Measurements from ENCODE around the gene HNRNPF. TPM values are rescaled to one million over a fixed set of nuclear protein-coding genes. Genes with fewer than 3 reads are reported as not detected.

HNRNPF gene
- total and polyA plus RNA-seq, 4 donors: 79.1 to 237 (median 176) TPM

- no peak overlapping the region for H3K27ac ChIP-seq (ENCODE audit: low read depth in 1 of 2, low read length in 1 of 2)
- peaks cover 0 to 6% (median 0%) of the 10 kb centered on the region in 4 donors for H3K36me3 ChIP-seq (ENCODE audit: control insufficient read depth in 4 of 4, insufficient read depth in 4 of 4, low read length in 4 of 4)
- ATAC-seq (ENCODE audit: insufficient read depth, low FRiP score): no peak
Measured at GRCh38 chr10:43404704-43405084, 4.3 kb downstream of the HNRNPF start.

GRCh38 chr10:43403911-43404703 is 4.9 kb downstream of the HNRNPF start:
- no peak for ATAC-seq (ENCODE audit: insufficient read depth, low FRiP score)
- H3K4me1 ChIP-seq (ENCODE audit: control insufficient read depth in 5 of 5, insufficient read depth in 5 of 5, low read length in 5 of 5): peaks cover 4 to 24% (median 18%) of the 10 kb centered on the region in 5 donors
- no peak for DNase-seq
- H3K27ac ChIP-seq (ENCODE audit: low read depth in 1 of 2, low read length in 1 of 2): peak overlapping the region in 1 of 2 donors; percentile 33
- H3K9ac ChIP-seq (ENCODE audit: insufficient read depth in 1 of 2, low read length in 2 of 2): no peak overlapping the region
- H3K4me3 ChIP-seq: no peak overlapping the region
- H3K9me3 ChIP-seq (ENCODE audit: control insufficient read depth in 4 of 4, insufficient read depth in 3 of 4, low read length in 3 of 4): no peaks in the 10 kb centered on the region
- peaks cover 0 to 6% (median 2%) of the 10 kb centered on the region in 4 donors for H3K36me3 ChIP-seq (ENCODE audit: control insufficient read depth in 4 of 4, insufficient read depth in 4 of 4, low read length in 4 of 4)
- 66 to 77% methylated on average over 14 of the region's 14 CpGs for WGBS, 2 donors
- no peak for TF ChIP-seq CTCF (IDR thresholded peaks at IDR 0.05; ENCODE audit: control extremely low read depth, extremely low read depth)
- no peaks in the 10 kb centered on the region for H3K27me3 ChIP-seq (ENCODE audit: control insufficient read depth in 3 of 3, insufficient read depth in 3 of 3, low read length in 2 of 3)

More at GRCh38 chr10:43404704-43405084, 4.3 kb downstream of the HNRNPF start:
- H3K9me3 ChIP-seq (ENCODE audit: control insufficient read depth in 4 of 4, insufficient read depth in 3 of 4, low read length in 3 of 4): no peaks in the 10 kb centered on the region
- no peak overlapping the region for H3K4me3 ChIP-seq
- H3K9ac ChIP-seq (ENCODE audit: insufficient read depth in 1 of 2, low read length in 2 of 2): no peak overlapping the region
- WGBS, 2 donors: 23 to 45% methylated on average over 6 of the region's 6 CpGs
- peaks cover 4 to 24% (median 16%) of the 10 kb centered on the region in 5 donors for H3K4me1 ChIP-seq (ENCODE audit: control insufficient read depth in 5 of 5, insufficient read depth in 5 of 5, low read length in 5 of 5)
- no peaks in the 10 kb centered on the region for H3K27me3 ChIP-seq (ENCODE audit: control insufficient read depth in 3 of 3, insufficient read depth in 3 of 3, low read length in 2 of 3)
- DNase-seq: no peak
- no peak for TF ChIP-seq CTCF (IDR thresholded peaks at IDR 0.05; ENCODE audit: control extremely low read depth, extremely low read depth)

GRCh38 chr10:43402880-43403452 is 6.0 kb downstream of the HNRNPF start:
- no peak for DNase-seq
- no peak for ATAC-seq (ENCODE audit: insufficient read depth, low FRiP score)
- H3K27ac ChIP-seq (ENCODE audit: low read depth in 1 of 2, low read length in 1 of 2): no peak overlapping the region
- peaks cover 4 to 30% (median 23%) of the 10 kb centered on the region in 5 donors for H3K4me1 ChIP-seq (ENCODE audit: control insufficient read depth in 5 of 5, insufficient read depth in 5 of 5, low read length in 5 of 5)
- H3K36me3 ChIP-seq (ENCODE audit: control insufficient read depth in 4 of 4, insufficient read depth in 4 of 4, low read length in 4 of 4): peaks cover 0 to 6% (median 2%) of the 10 kb centered on the region in 4 donors
- H3K9me3 ChIP-seq (ENCODE audit: control insufficient read depth in 4 of 4, insufficient read depth in 3 of 4, low read length in 3 of 4): no peaks in the 10 kb centered on the region
- H3K9ac ChIP-seq (ENCODE audit: insufficient read depth in 1 of 2, low read length in 2 of 2): no peak overlapping the region
- WGBS, 2 donors: 85 to 88% methylated on average over 7 of the region's 7 CpGs
- no peak overlapping the region for H3K4me3 ChIP-seq
- no peak for TF ChIP-seq CTCF (IDR thresholded peaks at IDR 0.05; ENCODE audit: control extremely low read depth, extremely low read depth)
- no peaks in the 10 kb centered on the region for H3K27me3 ChIP-seq (ENCODE audit: control insufficient read depth in 3 of 3, insufficient read depth in 3 of 3, low read length in 2 of 3)

Measured in lung (tissue), 12 donors.